ENCODE results near the gene USP31. TPM values are rescaled to one million over a fixed set of nuclear protein-coding genes. Genes with fewer than 3 reads are reported as not detected.

Gene USP31
- polyA plus RNA-seq, 1 experiment = 4.7 TPM

GRCh38 chr16:23119570-23119969 lies 29.7 kb downstream of the USP31 start:
- CTCF ChIA-PET = interaction anchor here (2.2 kb wide), 1 partner anchor 316 kb away, joined by 7 read pairs; no protein-coding TSS in a partner anchor
- Histone ChIP-seq H3K27ac (ENCODE audit: low read depth, low read length) (no peak overlapping the region), H3K9me3 (ENCODE audit: control insufficient read depth, insufficient read depth, low read length) (no peaks in the 10 kb centered on the region), H3K4me3 (ENCODE audit: low read depth, low read length) (no peak overlapping the region), H3K27me3 (ENCODE audit: control insufficient read depth, insufficient read depth, low read length) (no peaks in the 10 kb centered on the region)
- TF ChIP-seq CTCF (IDR thresholded peaks at IDR 0.05; ENCODE audit: low read depth, low read length) = no peak
- POLR2A ChIA-PET = no interaction called here
- no peak for DNase-seq (ENCODE audit: low read depth, low spot score)

- TF ChIP-seq CTCF (IDR thresholded peaks at IDR 0.05; ENCODE audit: low read depth, low read length) = no peak
- no peaks in the 10 kb centered on the region for H3K27me3 ChIP-seq (ENCODE audit: control insufficient read depth, insufficient read depth, low read length)
- CTCF ChIA-PET = no interaction called here
- DNase-seq (ENCODE audit: low read depth, low spot score) = no peak
- H3K27ac ChIP-seq (ENCODE audit: low read depth, low read length) = no peak overlapping the region
- no peaks in the 10 kb centered on the region for H3K9me3 ChIP-seq (ENCODE audit: control insufficient read depth, insufficient read depth, low read length)
- no peak overlapping the region for H3K4me3 ChIP-seq (ENCODE audit: low read depth, low read length)
- POLR2A ChIA-PET = no interaction called here
These were observed 34.9 kb downstream of the USP31 start for GRCh38 chr16:23114131-23114904.

GRCh38 chr16:23113185-23113584 lies 36.1 kb downstream of the USP31 start:
- no peak for DNase-seq (ENCODE audit: low read depth, low spot score)
- H3K9me3 ChIP-seq (ENCODE audit: control insufficient read depth, insufficient read depth, low read length) = no peaks in the 10 kb centered on the region
- H3K27ac ChIP-seq (ENCODE audit: low read depth, low read length) = no peak overlapping the region
- no peaks in the 10 kb centered on the region for H3K27me3 ChIP-seq (ENCODE audit: control insufficient read depth, insufficient read depth, low read length)
- POLR2A ChIA-PET = no interaction called here
- H3K4me3 ChIP-seq (ENCODE audit: low read depth, low read length) = no peak overlapping the region
- CTCF ChIA-PET = no interaction called here
- no peak for TF ChIP-seq CTCF (IDR thresholded peaks at IDR 0.05; ENCODE audit: low read depth, low read length)

- Histone ChIP-seq H3K9me3 (ENCODE audit: control insufficient read depth, insufficient read depth, low read length) (no peaks in the 10 kb centered on the region), H3K27me3 (ENCODE audit: control insufficient read depth, insufficient read depth, low read length) (no peaks in the 10 kb centered on the region), H3K4me3 (ENCODE audit: low read depth, low read length) (no peak overlapping the region), H3K27ac (ENCODE audit: low read depth, low read length) (no peak overlapping the region)
- no peak for DNase-seq (ENCODE audit: low read depth, low spot score)
- ChIA-PET CTCF (interaction anchor here (0.7 kb wide), 1 partner anchor 564 kb away, joined by 5 read pairs; no protein-coding TSS in a partner anchor), POLR2A (no interaction called here)
- TF ChIP-seq CTCF (IDR thresholded peaks at IDR 0.05; ENCODE audit: low read depth, low read length) = no peak
These were observed 38.9 kb downstream of the USP31 start for GRCh38 chr16:23110257-23110899.

GRCh38 chr16:23107936-23108335 lies 41.3 kb downstream of the USP31 start:
- TF ChIP-seq CTCF (IDR thresholded peaks at IDR 0.05; ENCODE audit: low read depth, low read length) = no peak
- ChIA-PET CTCF (no interaction called here), POLR2A (no interaction called here)
- H3K27me3 ChIP-seq (ENCODE audit: control insufficient read depth, insufficient read depth, low read length) = no peaks in the 10 kb centered on the region
- H3K4me3 ChIP-seq (ENCODE audit: low read depth, low read length) = no peak overlapping the region
- no peaks in the 10 kb centered on the region for H3K9me3 ChIP-seq (ENCODE audit: control insufficient read depth, insufficient read depth, low read length)
- no peak overlapping the region for H3K27ac ChIP-seq (ENCODE audit: low read depth, low read length)
- DNase-seq (ENCODE audit: low read depth, low spot score) = no peak

All from AG04450 (cell line).